Measurements from ENCODE around the gene ENKD1. TPM values are rescaled to one million over a fixed set of nuclear protein-coding genes. Genes with fewer than 3 reads are reported as not detected.

The ENKD1 gene
- total RNA-seq, 1 donor: 11.2 TPM

GRCh38 chr16:67708368-67708771, 41.8 kb upstream of the ENKD1 start:
- no peak for DNase-seq (ENCODE audit: low read depth)
- no peak overlapping the region for H3K4me3 ChIP-seq (ENCODE audit: low read depth, low read length)
- TF ChIP-seq CTCF (IDR thresholded peaks at IDR 0.05; ENCODE audit: insufficient read depth, low read depth, low read length): no peak

GRCh38 chr16:67707790-67708189, 41.2 kb upstream of the ENKD1 start:
- H3K4me3 ChIP-seq (ENCODE audit: low read depth, low read length): no peak overlapping the region
- no peak for DNase-seq (ENCODE audit: low read depth)
- no peak for TF ChIP-seq CTCF (IDR thresholded peaks at IDR 0.05; ENCODE audit: insufficient read depth, low read depth, low read length)

- no peak overlapping the region for H3K4me3 ChIP-seq (ENCODE audit: low read depth, low read length)
- no peak for DNase-seq (ENCODE audit: low read depth)
- no peak for TF ChIP-seq CTCF (IDR thresholded peaks at IDR 0.05; ENCODE audit: insufficient read depth, low read depth, low read length)
Observed at GRCh38 chr16:67707210-67707609, 40.7 kb upstream of the ENKD1 start.

- no peak overlapping the region for H3K4me3 ChIP-seq (ENCODE audit: low read depth, low read length)
- no peak for DNase-seq (ENCODE audit: low read depth)
- no peak for TF ChIP-seq CTCF (IDR thresholded peaks at IDR 0.05; ENCODE audit: insufficient read depth, low read depth, low read length)
Observed at GRCh38 chr16:67704110-67704509, 37.6 kb upstream of the ENKD1 start.

GRCh38 chr16:67703626-67704025, 37.1 kb upstream of the ENKD1 start:
- no peak for DNase-seq (ENCODE audit: low read depth)
- H3K4me3 ChIP-seq (ENCODE audit: low read depth, low read length): no peak overlapping the region
- TF ChIP-seq CTCF (IDR thresholded peaks at IDR 0.05; ENCODE audit: insufficient read depth, low read depth, low read length): no peak

GRCh38 chr16:67702130-67702529, 35.6 kb upstream of the ENKD1 start:
- no peak for TF ChIP-seq CTCF (IDR thresholded peaks at IDR 0.05; ENCODE audit: insufficient read depth, low read depth, low read length)
- H3K4me3 ChIP-seq (ENCODE audit: low read depth, low read length): no peak overlapping the region
- no peak for DNase-seq (ENCODE audit: low read depth)

- H3K4me3 ChIP-seq (ENCODE audit: low read depth, low read length): no peak overlapping the region
- DNase-seq (ENCODE audit: low read depth): no peak
- TF ChIP-seq CTCF (IDR thresholded peaks at IDR 0.05; ENCODE audit: insufficient read depth, low read depth, low read length): no peak
Observed at GRCh38 chr16:67701420-67701819, 34.9 kb upstream of the ENKD1 start.
